ENCODE results near the gene SMIM24.

SMIM24 gene

DNA sequence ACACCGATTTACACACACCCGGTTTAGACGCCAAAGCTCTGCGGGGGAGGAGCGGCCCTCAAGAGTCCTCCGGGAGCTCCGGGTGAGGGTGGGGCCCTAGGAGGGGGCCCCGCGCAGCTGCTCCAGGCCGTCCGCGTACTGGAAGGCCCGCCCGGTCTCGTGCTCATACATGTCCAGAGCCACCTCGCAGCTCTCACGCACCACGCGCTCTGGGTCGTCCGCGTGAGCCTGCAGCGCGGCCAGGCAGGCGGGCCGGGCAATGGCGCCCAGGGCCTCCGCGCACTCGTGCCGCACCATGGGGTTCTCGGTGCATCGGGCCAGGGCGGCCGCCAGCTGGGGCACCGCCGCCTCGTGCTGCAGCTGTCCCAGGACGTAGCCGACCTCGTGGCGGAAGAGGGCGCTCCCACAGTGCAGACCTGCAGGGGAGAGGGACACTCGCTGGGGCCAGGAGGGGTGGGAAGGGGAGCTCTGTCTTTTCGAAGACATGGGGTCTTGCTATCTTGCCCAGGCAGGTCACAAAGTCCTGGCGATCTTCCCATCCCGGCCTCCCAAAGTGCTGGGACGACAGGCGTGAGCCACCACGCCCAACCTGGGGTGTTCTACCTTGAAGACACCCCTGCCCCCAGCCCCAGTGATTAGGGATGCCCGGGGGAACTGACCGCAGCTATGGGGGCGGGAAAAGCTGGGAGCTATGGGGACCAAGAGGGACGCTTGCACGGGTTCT, 11.2 kb upstream of the SMIM24 start:
- no peak overlapping the region for H3K4me3 ChIP-seq (replicated peaks; ENCODE audit: low read depth, low read length)
- no peak for DNase-seq (ENCODE audit: extremely low read depth, low read depth)
- TF ChIP-seq, protein P1, sequence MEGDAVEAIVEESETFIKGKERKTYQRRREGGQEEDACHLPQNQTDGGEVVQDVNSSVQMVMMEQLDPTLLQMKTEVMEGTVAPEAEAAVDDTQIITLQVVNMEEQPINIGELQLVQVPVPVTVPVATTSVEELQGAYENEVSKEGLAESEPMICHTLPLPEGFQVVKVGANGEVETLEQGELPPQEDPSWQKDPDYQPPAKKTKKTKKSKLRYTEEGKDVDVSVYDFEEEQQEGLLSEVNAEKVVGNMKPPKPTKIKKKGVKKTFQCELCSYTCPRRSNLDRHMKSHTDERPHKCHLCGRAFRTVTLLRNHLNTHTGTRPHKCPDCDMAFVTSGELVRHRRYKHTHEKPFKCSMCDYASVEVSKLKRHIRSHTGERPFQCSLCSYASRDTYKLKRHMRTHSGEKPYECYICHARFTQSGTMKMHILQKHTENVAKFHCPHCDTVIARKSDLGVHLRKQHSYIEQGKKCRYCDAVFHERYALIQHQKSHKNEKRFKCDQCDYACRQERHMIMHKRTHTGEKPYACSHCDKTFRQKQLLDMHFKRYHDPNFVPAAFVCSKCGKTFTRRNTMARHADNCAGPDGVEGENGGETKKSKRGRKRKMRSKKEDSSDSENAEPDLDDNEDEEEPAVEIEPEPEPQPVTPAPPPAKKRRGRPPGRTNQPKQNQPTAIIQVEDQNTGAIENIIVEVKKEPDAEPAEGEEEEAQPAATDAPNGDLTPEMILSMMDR (IDR thresholded peaks at IDR 0.05; ENCODE audit: low read depth, low read length, missing control alignments), result no peak

GRCh38 chr19:3483226-3483628, 2.9 kb upstream of the SMIM24 start, which contains the start of gene SMIM44:
Gene SMIM44 (minus strand): TSS chr19:3483441. CDS start chr19:3483403, 38 bp downstream.
- no peak for DNase-seq (ENCODE audit: extremely low read depth, low read depth)
- H3K4me3 ChIP-seq (replicated peaks; ENCODE audit: low read depth, low read length), result no peak within 1 kb of the TSS
- TF ChIP-seq, protein P1 (IDR thresholded peaks at IDR 0.05; ENCODE audit: low read depth, low read length, missing control alignments), result no peak

GRCh38 chr19:3482507-3483225, 2.3 kb upstream of the SMIM24 start:
- TF ChIP-seq, protein P1 (IDR thresholded peaks at IDR 0.05; ENCODE audit: low read depth, low read length, missing control alignments), result no peak
- no peak overlapping the region for H3K4me3 ChIP-seq (replicated peaks; ENCODE audit: low read depth, low read length)
- DNase-seq (ENCODE audit: extremely low read depth, low read depth), result no peak

GRCh38 chr19:3481241-3482090, 1.1 kb upstream of the SMIM24 start:
- no peak for DNase-seq (ENCODE audit: extremely low read depth, low read depth)
- TF ChIP-seq, protein P1 (IDR thresholded peaks at IDR 0.05; ENCODE audit: low read depth, low read length, missing control alignments), result no peak
- no peak overlapping the region for H3K4me3 ChIP-seq (replicated peaks; ENCODE audit: low read depth, low read length)

DNA sequence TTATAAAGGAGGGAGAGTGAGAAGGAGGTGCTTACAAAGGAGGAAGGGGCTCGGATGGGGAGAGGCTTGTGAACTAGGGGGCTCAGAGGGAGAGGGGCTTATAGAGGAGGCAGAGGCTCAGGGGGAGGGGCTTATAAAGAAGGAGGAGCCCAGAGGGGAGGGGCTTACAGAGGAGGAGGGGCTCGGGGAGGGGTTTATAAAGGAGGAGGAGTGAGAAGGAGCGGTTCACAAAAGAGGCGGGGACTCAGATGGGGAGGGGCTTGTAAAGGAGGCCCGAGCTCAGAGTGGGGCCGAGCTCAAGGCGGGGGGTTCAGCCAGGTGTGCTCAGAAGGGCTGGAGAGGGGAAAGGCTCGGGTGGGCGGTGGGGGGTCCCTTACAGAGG, 500 bp downstream of the SMIM24 start:
- no peak for DNase-seq (ENCODE audit: extremely low read depth, low read depth)
- H3K4me3 ChIP-seq (replicated peaks; ENCODE audit: low read depth, low read length), result no peak overlapping the region
- TF ChIP-seq, protein P1 (IDR thresholded peaks at IDR 0.05; ENCODE audit: low read depth, low read length, missing control alignments), result no peak

GRCh38 chr19:3479177-3479833, 1.0 kb downstream of the SMIM24 start:
- DNase-seq (ENCODE audit: extremely low read depth, low read depth), result no peak
- H3K4me3 ChIP-seq (replicated peaks; ENCODE audit: low read depth, low read length), result no peak overlapping the region
- TF ChIP-seq, protein P1 (IDR thresholded peaks at IDR 0.05; ENCODE audit: low read depth, low read length, missing control alignments), result no peak
